HG03469 (cell line): ENCODE data around the gene GTF3C2.
"Not testable (repeated sequence)": the region's sequence is repeated elsewhere in the genome, so short reads cannot be mapped to it uniquely, and the experiment has no call there.

Experiments used
- ATAC-seq: cut with Tn5 transposase; IDR thresholded peaks from one replicate; pipeline ENCODE4 v1.9.1; 2021; ENCODE audit warnings: mild to moderate bottlenecking, moderate library complexity, moderate number of reproducible peaks; ENCODE audit not compliant: unreplicated experiment

Gene GTF3C2

DNA sequence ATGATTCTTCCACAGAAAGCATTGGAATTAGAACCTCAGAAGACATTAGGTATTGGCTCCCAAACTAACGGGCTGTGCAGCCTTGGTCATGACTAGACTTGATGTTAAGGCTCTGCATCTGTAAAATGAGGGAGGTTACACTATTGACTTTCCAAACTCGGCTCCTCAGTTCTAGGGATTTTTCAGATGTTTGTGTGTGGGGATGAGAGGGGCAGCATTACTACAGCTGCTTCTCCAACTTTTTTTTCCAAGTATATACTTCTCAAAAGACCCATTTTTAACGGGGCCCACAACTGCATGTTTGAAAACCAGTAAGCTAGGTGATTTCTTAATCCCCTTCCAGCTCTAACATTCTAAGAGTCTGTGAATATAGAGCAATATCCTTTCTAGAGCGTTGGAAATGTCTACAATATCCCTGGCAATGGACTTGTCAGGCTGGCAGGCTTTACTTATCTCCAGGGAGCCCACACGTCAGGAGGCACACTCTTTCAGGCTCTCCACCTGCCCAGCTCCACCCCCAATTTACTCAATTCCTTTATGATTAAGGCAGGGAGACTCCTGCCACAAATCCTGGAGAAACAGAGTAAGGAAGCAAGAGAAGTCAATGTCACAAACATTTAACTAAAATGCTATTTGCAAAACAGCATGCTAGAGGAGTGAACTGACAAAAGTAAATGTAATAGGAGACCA, 32.8 kb downstream of the GTF3C2 start:
- ATAC-seq, result no peak

DNA sequence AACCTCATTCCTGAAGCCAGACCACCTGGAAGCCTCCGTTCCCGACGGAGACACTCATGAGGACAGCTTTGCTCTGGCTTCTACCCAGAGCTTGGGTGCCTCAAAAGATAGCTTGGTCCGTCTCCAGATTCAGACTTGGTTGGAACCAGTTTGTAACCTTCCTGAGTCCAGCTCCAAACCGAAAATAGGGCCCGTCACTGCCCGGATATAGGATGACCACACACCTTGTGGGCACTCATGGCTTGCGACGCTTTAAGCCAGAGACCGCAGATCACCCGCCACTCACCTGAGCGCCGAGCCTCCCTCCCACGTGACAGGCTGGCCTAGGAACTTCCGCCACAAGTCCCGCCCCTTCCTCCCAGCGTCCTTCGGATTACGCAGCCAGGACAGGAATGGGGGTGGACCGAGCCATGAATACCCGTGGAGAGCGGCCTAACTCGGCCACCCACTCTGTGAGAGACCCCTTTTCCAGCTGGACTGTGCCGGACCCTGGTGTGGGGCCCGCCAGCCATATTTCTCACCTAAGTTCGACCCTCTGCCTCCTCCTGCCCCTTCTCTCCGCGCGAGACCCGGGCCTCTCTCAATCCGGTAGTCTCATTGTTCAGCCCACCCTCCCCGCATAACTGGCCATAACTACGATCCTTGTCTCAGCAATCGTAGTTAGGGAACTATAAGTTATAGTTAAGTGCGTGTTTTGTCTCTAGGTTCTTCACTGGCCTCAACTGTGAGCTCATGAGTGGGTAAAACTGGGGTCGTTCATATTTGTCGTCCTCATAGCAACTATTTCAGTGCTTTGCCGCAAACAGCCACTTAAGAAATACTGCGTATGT, 33.6 kb downstream of the GTF3C2 start, which contains the start of gene MPV17:
MPV17 (minus strand) TSS at position 332 of the 830 bp plus-strand sequence. CDS start 580 bp downstream, outside the sequence.
- ATAC-seq, result peak; percentile 72

DNA sequence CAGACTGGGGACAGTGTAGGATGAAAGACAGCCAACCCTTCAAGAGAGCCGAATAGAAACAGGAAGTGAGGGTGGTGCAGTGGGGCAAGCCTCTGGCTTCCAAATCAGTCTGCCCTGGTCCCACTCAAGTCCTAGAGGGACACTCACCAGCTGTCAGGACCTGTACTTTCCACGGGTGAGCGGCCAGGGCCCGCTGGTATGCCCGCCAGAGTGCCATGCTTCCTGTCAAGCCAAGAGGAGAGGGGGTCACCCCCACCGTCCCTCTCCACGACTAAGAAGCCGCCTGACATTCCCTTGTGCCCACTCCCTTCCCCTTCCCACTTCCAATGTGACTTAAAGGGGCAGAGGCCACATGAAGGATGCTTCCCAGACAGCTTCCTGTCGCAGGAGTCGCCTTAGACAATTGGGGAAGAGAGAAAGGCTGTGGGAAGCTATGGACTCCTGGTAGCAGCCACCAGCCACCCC, 34.2 kb downstream of the GTF3C2 start:
- ATAC-seq, result no peak

DNA sequence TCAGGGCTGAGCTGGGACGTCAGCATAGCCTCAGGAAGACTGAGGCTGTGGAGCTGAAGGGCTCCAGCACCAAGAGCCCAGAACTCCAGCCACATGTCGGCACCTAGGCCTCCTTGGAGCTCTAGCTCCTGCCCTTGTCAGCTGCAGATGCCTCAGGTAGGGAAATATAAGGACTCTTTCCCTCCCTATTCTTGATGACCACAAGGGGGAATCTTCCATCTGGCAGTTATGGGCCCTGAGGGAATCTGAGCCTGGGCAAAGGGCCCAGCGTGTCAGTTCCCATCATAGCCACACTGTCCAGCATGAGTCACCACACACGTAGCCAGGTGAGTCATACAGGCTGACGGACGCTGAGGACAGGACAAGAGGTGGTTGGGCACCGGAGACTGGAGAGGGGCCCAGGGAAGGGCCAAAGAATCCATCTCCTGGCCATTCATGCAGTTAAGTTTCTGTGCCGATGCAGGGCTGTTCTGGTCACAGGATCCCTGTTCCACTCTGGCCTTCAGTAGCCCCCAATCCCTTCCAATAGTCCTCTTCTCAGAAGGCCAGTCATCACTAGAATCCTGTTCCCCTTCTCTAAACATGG, 35.5 kb downstream of the GTF3C2 start:
- ATAC-seq, result no peak

DNA sequence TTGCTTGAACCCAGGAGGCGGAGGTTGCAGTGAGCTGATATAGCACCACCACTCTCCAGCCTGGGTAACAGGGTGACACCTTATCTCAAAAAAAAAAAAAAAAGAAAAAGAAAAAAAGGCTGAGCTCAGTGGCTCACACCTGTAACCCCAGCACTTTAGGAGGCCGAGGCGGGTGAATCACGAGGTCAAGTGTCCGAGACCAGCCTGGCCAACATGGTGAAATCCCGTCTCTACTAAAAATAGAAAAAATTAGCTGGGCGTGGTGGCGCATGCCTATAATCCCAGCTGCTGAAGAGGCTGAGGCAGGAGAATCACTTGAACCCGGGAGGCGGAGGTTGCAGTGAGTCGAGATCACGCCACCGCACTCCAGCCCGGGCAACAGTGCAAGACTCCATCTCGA, 36.7 kb downstream of the GTF3C2 start:
- ATAC-seq, result not testable (repeated sequence)

DNA sequence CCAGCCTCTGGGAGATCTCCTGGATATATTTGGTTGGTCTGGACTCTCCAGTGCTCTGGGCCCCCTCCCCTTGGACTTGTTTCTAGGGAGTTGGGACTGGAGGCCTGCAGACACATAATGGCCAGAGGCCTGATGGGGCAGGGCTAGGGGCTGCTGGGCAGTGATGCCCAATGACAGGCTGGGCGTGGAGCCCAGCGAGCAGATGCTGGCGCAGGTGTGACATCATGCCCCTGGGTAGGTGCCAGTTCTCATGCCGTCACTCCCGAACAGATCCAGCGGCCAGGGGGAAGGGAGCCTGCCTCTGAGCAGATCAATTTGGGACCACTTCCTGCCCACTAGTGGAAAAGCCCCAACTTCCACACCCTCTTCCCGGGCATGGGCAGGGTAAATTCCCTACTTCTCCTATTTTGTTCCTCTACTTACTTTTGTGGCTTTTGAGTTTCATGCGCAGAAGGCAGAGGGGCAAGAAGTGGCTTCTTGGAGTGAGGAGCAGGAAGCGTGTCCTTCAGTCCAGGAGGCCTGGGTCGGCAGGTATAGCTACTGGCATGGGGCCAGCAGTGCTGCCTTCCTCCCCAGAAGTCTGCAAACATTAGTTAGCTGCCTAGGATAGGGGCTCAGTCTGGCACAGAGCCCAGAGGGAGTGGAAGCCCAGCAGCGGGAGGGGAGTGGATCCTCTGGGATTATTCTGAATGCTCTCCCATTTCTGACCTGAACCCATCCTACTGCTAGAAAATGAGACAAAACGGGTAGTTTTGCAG, 39.7 kb downstream of the GTF3C2 start:
- ATAC-seq, result no peak

DNA sequence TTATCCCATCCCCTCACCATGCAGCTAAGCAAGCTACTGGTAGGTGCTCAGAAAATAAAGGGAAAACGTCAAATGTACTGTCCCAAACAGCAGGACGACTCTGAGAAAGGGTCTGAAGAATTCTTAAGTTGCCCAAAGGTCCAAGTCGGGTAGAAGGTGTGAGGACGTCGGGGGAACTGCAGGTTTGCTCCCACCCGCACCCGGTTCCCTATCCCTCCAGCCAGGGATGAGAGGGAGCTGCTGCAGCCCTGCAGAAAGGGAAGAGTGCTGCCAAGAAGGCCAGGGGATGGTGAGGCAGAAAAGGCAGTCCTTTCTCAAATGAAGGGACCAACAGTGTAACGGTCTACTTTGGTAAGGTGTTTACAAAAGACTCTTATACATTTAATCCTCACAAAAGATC, 41.4 kb downstream of the GTF3C2 start:
- no peak for ATAC-seq

DNA sequence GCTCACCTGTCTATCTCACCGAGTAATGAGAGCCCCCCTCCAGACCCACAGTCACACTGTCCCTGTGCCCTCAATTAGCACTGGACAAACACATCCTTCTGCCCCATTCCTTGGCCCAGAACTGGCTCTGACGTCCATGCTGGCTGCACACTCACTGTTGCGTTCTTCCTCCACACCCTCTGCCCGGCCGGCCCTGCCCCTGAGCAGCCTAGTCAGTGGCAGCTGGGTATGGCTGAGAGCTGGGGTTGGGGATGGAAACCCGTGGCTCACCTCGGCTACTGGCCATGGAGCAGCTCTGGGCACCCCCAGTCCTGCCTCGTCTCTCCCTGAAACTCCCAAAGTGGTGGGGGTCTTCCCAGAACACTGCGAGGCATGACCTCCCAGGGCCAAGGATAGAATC, 41.9 kb downstream of the GTF3C2 start:
- no peak for ATAC-seq

DNA sequence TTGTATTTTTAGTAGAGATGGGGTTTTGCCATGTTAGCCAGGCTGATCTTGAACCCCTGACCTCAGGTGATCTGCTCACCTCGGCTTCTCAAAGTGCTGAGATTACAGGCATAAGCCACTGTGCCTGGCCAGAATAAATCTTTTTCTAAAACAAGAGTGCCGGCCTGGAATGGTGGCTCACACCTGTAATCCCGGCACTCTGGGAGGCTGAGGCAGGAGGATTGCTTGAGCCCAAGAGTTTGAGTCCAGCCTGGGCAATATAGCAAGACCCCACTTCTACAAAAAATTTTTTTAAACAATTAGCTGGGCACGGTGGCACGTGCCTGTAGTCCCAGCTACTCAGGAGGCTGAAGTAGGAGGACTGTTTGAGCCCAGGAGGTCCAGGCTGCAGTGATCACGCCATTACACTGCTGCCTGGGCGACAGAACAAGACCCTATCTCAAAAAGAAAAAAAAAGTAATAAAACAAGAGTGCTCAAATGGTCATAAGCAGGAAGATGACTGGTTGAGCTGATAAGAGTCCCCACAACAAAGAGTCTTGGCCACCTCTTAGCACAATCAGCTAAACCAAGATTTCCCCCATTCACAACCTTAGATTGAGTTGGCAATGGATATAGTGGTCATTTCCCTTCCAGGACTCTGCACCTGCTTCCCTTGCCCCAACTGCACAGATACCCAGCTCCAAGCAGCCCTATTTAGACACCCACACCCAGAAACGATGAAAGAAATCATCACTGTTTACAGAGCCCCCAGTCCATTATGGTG, 42.5 kb downstream of the GTF3C2 start:
- ATAC-seq, result no peak

DNA sequence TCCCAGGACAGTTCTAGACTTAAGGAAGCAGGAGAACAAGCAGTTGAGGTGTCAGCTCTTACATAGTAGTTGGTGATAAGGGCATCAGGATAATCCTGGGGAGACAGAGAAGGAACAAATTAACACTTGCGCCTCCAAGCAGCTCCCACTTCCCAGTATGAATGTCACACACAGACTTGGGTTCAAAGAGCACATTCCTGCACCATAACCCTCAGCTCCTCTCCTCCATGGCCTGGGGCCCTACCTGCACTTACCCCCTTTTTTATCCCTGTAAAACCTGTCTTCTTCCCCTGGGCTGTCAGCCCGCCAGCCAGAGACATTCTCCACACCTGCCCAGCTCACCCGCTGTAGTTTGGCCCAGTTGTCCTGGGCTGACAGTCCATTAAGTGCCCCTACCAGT, 44.4 kb downstream of the GTF3C2 start:
- no peak for ATAC-seq

DNA sequence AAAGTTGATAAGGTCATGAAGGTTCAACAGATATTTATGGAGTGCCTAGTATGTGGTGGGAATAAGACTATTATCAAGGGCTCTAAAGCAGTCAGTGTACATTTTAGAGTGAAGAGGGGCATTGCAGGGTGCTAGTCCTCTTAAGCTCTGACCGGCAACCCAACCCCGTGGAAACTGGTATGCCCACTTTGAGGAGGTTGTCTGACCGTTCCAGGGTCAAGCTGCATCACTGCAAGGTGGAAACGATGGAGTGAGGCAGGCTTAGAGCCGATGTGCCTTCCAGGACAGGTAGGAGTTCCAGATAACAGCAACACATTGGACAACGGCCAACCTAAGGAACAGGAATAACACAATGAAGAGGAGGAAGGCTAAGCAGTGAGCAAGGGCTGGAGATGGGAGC, 46.9 kb downstream of the GTF3C2 start:
- no peak for ATAC-seq

DNA sequence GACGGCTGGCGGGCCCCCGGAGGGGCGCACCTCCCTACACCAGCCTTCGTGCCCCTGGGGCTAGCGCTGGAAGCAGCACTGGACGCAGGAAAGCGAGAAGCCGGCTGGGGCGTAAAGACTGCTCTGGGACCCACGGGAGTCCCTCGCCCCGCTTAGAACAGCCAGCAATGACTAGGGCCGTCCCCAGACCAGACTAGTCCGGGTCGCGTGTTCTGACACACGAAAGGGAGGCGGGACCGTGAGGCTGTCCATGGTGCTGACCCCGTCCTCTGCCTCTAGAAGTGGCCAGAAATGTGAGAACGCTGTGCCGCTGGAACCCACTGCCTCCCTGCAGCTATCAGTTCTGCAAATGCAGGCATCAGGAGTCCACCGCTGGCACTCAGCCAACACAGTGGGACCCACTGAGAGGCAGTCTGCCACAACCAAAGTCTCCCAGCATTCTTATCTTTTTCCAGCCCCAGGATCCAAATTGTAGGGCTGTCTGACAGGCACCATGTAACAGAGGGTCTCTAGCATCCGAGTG, 48.1 kb downstream of the GTF3C2 start, which contains the start of gene UCN:
UCN (minus strand) TSS at position 87 of the 523 bp plus-strand sequence. CDS start 550 bp downstream, outside the sequence.
- no peak for ATAC-seq

DNA sequence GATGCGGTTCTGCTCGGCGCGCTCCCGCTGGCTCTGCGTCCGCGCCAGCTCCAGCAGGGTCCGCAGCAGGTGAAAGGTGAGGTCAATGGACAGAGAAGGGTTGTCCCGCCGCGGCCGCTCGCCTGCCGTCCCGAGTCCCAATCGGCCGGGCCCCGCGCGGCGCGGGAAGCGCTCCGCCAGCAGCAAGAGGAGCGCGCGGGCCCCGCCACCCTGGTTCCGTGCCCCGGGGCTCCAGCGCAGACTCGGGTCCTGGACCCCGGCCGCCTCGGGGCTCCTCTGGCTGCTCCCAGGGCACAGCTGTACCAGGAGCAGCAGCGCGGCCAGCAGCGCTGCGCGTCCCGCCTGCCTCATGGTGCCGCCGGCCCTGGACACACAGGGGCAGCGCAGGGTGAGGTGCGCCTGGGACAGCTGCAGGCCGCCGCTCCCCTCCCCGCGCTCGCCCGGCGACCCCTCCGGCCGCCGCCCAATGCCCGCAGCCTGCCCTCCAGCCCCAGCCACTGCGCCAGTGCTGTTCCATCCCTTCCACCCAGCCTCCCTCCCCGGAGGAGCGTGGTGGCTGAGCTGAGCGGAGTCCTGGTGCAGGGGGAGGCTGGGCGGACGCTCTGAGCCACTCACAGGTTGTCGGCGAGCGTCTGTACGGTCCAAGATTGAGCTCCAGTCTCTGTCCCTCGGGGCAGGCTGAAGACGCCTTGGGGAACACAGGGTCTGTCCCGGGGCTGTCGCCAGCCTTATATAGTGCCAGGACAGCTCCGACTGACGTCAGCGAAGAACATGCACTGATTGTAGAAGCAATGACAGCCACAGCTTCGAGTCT, 48.8 kb downstream of the GTF3C2 start:
- ATAC-seq, result no peak

DNA sequence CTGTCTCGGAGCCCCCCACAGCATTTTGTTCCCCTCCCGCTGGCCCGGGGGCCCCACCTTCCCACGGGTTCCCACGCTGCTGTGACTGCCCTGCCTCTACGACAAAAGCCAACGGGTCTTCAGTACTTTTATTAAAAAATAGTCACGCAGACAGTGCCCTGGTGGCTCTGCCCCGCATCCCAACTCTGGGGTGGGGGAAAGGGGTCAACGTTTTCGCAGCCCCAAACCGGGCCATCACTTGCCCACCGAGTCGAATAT, 49.3 kb downstream of the GTF3C2 start:
- ATAC-seq, result no peak

DNA sequence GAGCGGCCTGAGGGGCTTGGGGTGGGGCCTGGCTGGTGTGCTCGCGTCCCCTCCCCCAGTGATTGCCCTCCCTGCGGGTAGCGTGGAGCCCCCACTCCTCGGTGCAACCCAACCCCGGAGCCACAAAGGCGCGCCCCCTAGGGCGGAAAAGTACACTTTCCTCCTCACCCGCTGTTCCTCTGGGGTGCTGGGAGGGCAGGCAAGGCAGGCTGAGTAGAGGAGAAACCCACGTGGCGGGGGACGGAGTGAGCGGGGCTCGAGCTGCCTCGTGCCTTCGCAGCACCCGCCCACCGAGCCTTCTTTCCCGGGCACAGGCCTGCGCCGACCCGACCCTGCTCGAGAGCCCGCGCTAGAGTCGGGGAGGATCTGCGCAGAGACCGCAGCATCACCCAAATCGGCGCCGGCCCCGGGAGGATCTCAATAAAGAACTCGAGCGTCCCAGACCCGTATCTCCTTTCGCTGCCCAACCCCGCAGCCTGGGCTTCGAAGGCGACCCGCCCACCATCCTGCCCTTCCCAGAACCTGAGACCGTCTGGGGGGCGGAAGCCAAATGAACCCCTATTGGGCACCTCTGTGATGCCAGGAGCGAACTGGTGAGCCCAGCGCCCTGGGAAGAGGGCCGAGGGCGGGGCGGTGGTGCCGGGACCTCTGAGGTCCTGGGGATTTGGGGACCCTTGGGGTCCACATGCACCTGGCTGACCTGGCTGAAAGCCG, 49.8 kb downstream of the GTF3C2 start:
- no peak for ATAC-seq

DNA sequence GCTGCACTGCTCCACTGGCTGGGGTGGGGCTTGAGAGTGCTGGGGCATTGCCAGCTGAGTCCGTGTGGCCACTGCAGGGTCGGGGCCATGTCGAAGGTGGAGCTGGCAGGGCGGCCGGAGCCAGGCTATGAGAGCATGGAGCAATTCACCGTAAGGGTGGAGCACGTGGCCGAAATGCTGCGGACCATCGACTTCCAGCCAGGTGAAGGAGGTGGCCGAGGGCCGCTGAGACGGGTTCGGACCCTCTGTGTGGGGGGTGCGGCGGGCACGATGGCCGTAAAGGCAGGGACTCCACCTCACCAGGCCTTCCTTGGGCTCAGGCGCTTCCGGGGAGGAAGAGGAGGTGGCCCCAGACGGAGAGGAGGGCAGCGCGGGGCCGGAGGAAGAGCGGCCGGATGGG, 50.4 kb downstream of the GTF3C2 start:
- ATAC-seq, result no peak

DNA sequence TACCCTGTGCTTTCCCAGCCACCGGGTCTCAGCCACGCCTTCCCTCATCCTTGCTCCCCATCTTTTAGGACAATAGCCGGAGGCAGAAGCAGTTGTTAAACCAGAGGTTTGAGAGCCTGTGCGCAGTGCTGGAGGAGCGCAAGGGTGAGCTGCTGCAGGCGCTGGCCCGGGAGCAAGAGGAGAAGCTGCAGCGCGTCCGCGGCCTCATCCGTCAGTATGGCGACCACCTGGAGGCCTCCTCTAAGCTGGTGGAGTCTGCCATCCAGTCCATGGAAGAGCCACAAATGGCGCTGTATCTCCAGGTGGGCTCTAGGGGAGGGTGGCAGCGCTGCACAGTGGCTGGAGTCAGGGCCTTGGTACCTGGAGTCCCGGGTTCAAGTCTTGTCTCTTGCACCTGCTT, 51.0 kb downstream of the GTF3C2 start:
- ATAC-seq, result no peak

DNA sequence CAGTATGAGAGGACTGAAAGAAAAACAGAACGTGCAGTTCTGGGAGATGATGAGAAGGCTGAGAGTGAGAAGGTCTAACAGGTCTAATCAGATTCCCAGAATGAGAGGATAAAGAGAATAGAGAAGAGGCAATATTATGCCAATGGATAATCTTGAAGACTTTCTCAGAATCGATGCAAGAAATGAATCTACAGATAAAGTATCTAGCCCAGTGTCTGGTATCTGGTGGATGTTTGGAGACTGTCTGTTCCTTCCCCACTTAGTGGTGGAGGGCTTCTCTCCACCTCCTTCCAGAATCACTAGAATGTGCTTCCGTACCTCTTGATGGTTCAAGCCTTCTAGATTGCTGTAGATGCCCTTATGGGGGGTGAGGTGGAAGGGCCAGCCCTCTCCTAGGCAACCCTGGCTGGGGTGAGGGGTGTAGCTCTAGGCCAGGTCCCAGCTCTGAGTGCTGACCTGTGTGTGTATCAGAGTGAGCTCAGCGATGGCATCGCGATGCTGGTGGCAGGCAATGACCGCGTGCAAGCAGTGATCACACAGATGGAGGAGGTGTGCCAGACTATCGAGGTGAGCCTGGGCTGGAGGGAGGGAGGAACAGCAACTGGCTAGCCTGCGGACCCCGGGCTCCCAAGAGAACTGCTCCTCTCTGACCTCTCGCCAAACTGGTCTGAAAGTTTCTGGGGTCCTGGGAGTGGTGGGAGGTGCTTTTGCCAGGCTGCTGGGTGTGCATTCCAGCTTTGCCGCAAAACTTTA, 51.9 kb downstream of the GTF3C2 start:
- no peak for ATAC-seq
